Activated CD4-positive, alpha-beta T cell treated with anti-CD3 and anti-CD28 coated beads for 36 hours (primary cell): ENCODE results near the gene MDH1. TPM values are rescaled to one million over a fixed set of nuclear protein-coding genes. Genes with fewer than 3 reads are reported as not detected.

Experiments
- ATAC-seq: fragments of 200-7000 bp; cut with Tn5 transposase; one replicate; pipeline ENCODE4 v1.10.0; 2021; ENCODE audit warnings: mild to moderate bottlenecking, moderate library complexity
- CTCF ChIA-PET: fragments of 350-600 bp; sonication (Branson Sonifier 250); formaldehyde crosslinking; loops from one replicate; lab custom pipeline; 2021; ENCODE audit warnings: antibody characterized with exemption; lab: Charles Lee
- POLR2A ChIA-PET: fragments of 350-600 bp; sonication (Branson Sonifier 250); formaldehyde crosslinking; loops from one replicate; lab custom pipeline; 2021; ENCODE audit warnings: antibody characterized with exemption, inconsistent platforms; lab: Charles Lee
- DNase-seq: peaks from one replicate; pipeline ENCODE4 v3.0.0-alpha.2; 2020
- H3K27ac Mint-ChIP-seq: one replicate; pipeline ENCODE4 v1.8.0; 2021; ENCODE audit warnings: mixed read lengths
- H3K27me3 Mint-ChIP-seq: one replicate; pipeline ENCODE4 v1.8.0; 2021; ENCODE audit warnings: mixed read lengths
- H3K36me3 Mint-ChIP-seq: one replicate; pipeline ENCODE4 v1.8.0; 2021; ENCODE audit warnings: low read depth, mixed read lengths
- H3K4me1 Mint-ChIP-seq: one replicate; pipeline ENCODE4 v1.8.0; 2021; ENCODE audit warnings: mixed read lengths
- H3K4me3 Mint-ChIP-seq: one replicate; pipeline ENCODE4 v1.8.0; 2021; ENCODE audit warnings: mild to moderate bottlenecking, moderate library complexity, mixed read lengths
- H3K9me3 Mint-ChIP-seq: one replicate; pipeline ENCODE4 v1.8.0; 2021; ENCODE audit warnings: low read depth, mixed read lengths
- intact Hi-C, 2 experiments: fragments of 100-400 bp; cut with DNase I in 1 of 2; cut with micrococcal nuclease in 1 of 2; formaldehyde crosslinking; loops; one replicate each; pipeline versions ENCODE4 v1.14.2 to v1.15.1; 2022 to 2024; cut with DNase I, micrococcal nuclease
- total RNA-seq, 2 experiments: library from RNA; stranded (reverse); gene quantifications; one replicate each; pipeline ENCODE4 v1.2.3, GENCODE V29; 2021

Gene MDH1
- total RNA-seq, 2 experiments from 2014 or later = 212 to 265 TPM

GRCh38 chr2:63639344-63639743 is 50.6 kb downstream of the MDH1 start:
- Mint-ChIP-seq H3K9me3 (peaks cover 13% of the 10 kb centered on the region), H3K27me3 (peaks cover 6% of the 10 kb centered on the region), H3K27ac (no peak overlapping the region), H3K4me3 (no peak overlapping the region), H3K36me3 (no peaks in the 10 kb centered on the region), H3K4me1 (no peaks in the 10 kb centered on the region)
- intact Hi-C loops = no loop called here
- ChIA-PET POLR2A (no interaction called here), CTCF (no interaction called here)
- no peak for DNase-seq
- no peak for ATAC-seq

GRCh38 chr2:63642946-63643345 is 54.2 kb downstream of the MDH1 start:
- Mint-ChIP-seq H3K9me3 (peaks cover 4% of the 10 kb centered on the region), H3K27me3 (peaks cover 14% of the 10 kb centered on the region), H3K27ac (no peak overlapping the region), H3K36me3 (peaks cover 2% of the 10 kb centered on the region), H3K4me1 (no peaks in the 10 kb centered on the region), H3K4me3 (no peak overlapping the region)
- DNase-seq (no peak), ATAC-seq (no peak)
- POLR2A ChIA-PET = no interaction called here
- intact Hi-C loops = no loop called here
- CTCF ChIA-PET = no interaction called here

- Mint-ChIP-seq H3K9me3 (peaks cover 4% of the 10 kb centered on the region), H3K27ac (no peak overlapping the region), H3K27me3 (peaks cover 17% of the 10 kb centered on the region), H3K36me3 (peaks cover 2% of the 10 kb centered on the region), H3K4me1 (no peaks in the 10 kb centered on the region), H3K4me3 (no peak overlapping the region)
- ATAC-seq = no peak
- ChIA-PET POLR2A (no interaction called here), CTCF (no interaction called here)
- DNase-seq = no peak
- intact Hi-C loops = no loop called here
Observed at GRCh38 chr2:63643486-63643885, 54.7 kb downstream of the MDH1 start.

- CTCF ChIA-PET = no interaction called here
- intact Hi-C loops = no loop called here
- Mint-ChIP-seq H3K27me3 (peaks cover 16% of the 10 kb centered on the region), H3K4me1 (no peaks in the 10 kb centered on the region), H3K36me3 (peaks cover 2% of the 10 kb centered on the region), H3K4me3 (no peak overlapping the region), H3K27ac (no peak overlapping the region), H3K9me3 (peaks cover 4% of the 10 kb centered on the region)
- ATAC-seq (no peak), DNase-seq (no peak)
- POLR2A ChIA-PET = no interaction called here
Observed at GRCh38 chr2:63648632-63649031, 59.9 kb downstream of the MDH1 start.

GRCh38 chr2:63649829-63650228 is 61.1 kb downstream of the MDH1 start:
- no peak overlapping the region for H3K4me3 Mint-ChIP-seq
- H3K9me3 Mint-ChIP-seq = peaks cover 4% of the 10 kb centered on the region
- ChIA-PET CTCF (no interaction called here), POLR2A (no interaction called here)
- H3K27ac Mint-ChIP-seq = no peak overlapping the region
- H3K4me1 Mint-ChIP-seq = peaks cover 2% of the 10 kb centered on the region
- H3K36me3 Mint-ChIP-seq = peaks cover 2% of the 10 kb centered on the region
- intact Hi-C loops = no loop called here
- DNase-seq (no peak), ATAC-seq (no peak)
- peaks cover 15% of the 10 kb centered on the region for H3K27me3 Mint-ChIP-seq

- H3K4me1 Mint-ChIP-seq = peaks cover 6% of the 10 kb centered on the region
- DNase-seq (no peak), ATAC-seq (no peak)
- H3K27me3 Mint-ChIP-seq = peaks cover 13% of the 10 kb centered on the region
- ChIA-PET POLR2A (no interaction called here), CTCF (no interaction called here)
- H3K27ac Mint-ChIP-seq = no peak overlapping the region
- no peak overlapping the region for H3K4me3 Mint-ChIP-seq
- H3K9me3 Mint-ChIP-seq = peaks cover 3% of the 10 kb centered on the region
- intact Hi-C loops = no loop called here
- peaks cover 2% of the 10 kb centered on the region for H3K36me3 Mint-ChIP-seq
Observed at GRCh38 chr2:63650756-63651155, 62.0 kb downstream of the MDH1 start.

- intact Hi-C loops = no loop called here
- Mint-ChIP-seq H3K27me3 (peaks cover 11% of the 10 kb centered on the region), H3K27ac (no peak overlapping the region), H3K4me3 (no peak overlapping the region), H3K4me1 (peaks cover 6% of the 10 kb centered on the region), H3K36me3 (peaks cover 2% of the 10 kb centered on the region), H3K9me3 (peaks cover 2% of the 10 kb centered on the region)
- DNase-seq = no peak
- CTCF ChIA-PET = no interaction called here
- ATAC-seq = no peak
- POLR2A ChIA-PET = no interaction called here
Observed at GRCh38 chr2:63651356-63651755, 62.6 kb downstream of the MDH1 start.

- peaks cover 10% of the 10 kb centered on the region for H3K27me3 Mint-ChIP-seq
- CTCF ChIA-PET = no interaction called here
- DNase-seq (no peak), ATAC-seq (no peak)
- peaks cover 6% of the 10 kb centered on the region for H3K4me1 Mint-ChIP-seq
- H3K36me3 Mint-ChIP-seq = no peaks in the 10 kb centered on the region
- POLR2A ChIA-PET = no interaction called here
- no peak overlapping the region for H3K4me3 Mint-ChIP-seq
- H3K27ac Mint-ChIP-seq = no peak overlapping the region
- H3K9me3 Mint-ChIP-seq = no peaks in the 10 kb centered on the region
- intact Hi-C loops = no loop called here
Observed at GRCh38 chr2:63651861-63652651, 63.3 kb downstream of the MDH1 start.

GRCh38 chr2:63652652-63652985 is 63.9 kb downstream of the MDH1 start:
- Mint-ChIP-seq H3K9me3 (no peaks in the 10 kb centered on the region), H3K27me3 (peaks cover 10% of the 10 kb centered on the region), H3K27ac (no peak overlapping the region), H3K4me1 (peaks cover 6% of the 10 kb centered on the region), H3K4me3 (no peak overlapping the region), H3K36me3 (no peaks in the 10 kb centered on the region)
- ATAC-seq (no peak), DNase-seq (no peak)
- CTCF ChIA-PET = no interaction called here
- POLR2A ChIA-PET = no interaction called here
- intact Hi-C loops = no loop called here

- H3K27ac Mint-ChIP-seq = no peak overlapping the region
- ATAC-seq (peak; percentile 99), DNase-seq (peak; percentile 62)
- H3K27me3 Mint-ChIP-seq = peaks cover 4% of the 10 kb centered on the region
- CTCF ChIA-PET = no interaction called here
- H3K4me3 Mint-ChIP-seq = no peak overlapping the region
- peaks cover 6% of the 10 kb centered on the region for H3K4me1 Mint-ChIP-seq
- POLR2A ChIA-PET = interaction anchor here (0.7 to 1.2 kb wide), 2 partner anchors 67 to 224 kb away, joined by 3 to 6 read pairs; partner anchors contain the start of gene WDPCP
- intact Hi-C loops = loop anchor here in 1 of 2 experiments (2.0 kb wide), 1 partner anchor 66 kb away; the partner anchor contains the start of genes MDH1 and WDPCP
- no peaks in the 10 kb centered on the region for H3K9me3 Mint-ChIP-seq
- H3K36me3 Mint-ChIP-seq = no peaks in the 10 kb centered on the region
Observed at GRCh38 chr2:63654959-63655358, 66.2 kb downstream of the MDH1 start.
